HG03442 (cell line): ENCODE results near the gene ALDH1A2.
"Not testable (repeated sequence)": the region's sequence is repeated elsewhere in the genome, so short reads cannot be mapped to it uniquely, and the experiment has no call there.

ENCODE experiments used
- ATAC-seq: cut with Tn5 transposase; IDR thresholded peaks from one replicate; pipeline ENCODE4 v1.9.1; 2021; ENCODE audit warnings: mild to moderate bottlenecking, moderate library complexity; ENCODE audit not compliant: unreplicated experiment

The ALDH1A2 gene

GRCh38 chr15:58065445-58066041 lies at the start of gene ALDH1A2:
TSS of gene ALDH1A2 (minus strand) at chr15:58065711. CDS start at chr15:58065650, 61 bp downstream.
- ATAC-seq = no peak

GRCh38 chr15:58114812-58115211 lies 49.3 kb upstream of the ALDH1A2 start:
- no peak for ATAC-seq

- no peak for ATAC-seq
These were observed 48.9 kb upstream of the ALDH1A2 start for GRCh38 chr15:58114388-58114787.

- not testable (repeated sequence) for ATAC-seq
These were observed 47.8 kb upstream of the ALDH1A2 start for GRCh38 chr15:58113358-58113757.

- ATAC-seq = no peak
These were observed 46.2 kb upstream of the ALDH1A2 start for GRCh38 chr15:58111718-58112104.

- ATAC-seq = no peak
These were observed 45.6 kb upstream of the ALDH1A2 start for GRCh38 chr15:58110999-58111717.

GRCh38 chr15:58109419-58109818 lies 43.9 kb upstream of the ALDH1A2 start:
- ATAC-seq = no peak

GRCh38 chr15:58108117-58108516 lies 42.6 kb upstream of the ALDH1A2 start:
- no peak for ATAC-seq

- no peak for ATAC-seq
These were observed 38.0 kb upstream of the ALDH1A2 start for GRCh38 chr15:58103482-58103881.

- no peak for ATAC-seq
These were observed 31.1 kb upstream of the ALDH1A2 start for GRCh38 chr15:58096529-58097084.

- no peak for ATAC-seq
These were observed 29.9 kb upstream of the ALDH1A2 start for GRCh38 chr15:58095415-58095814.

- no peak for ATAC-seq
These were observed 22.4 kb upstream of the ALDH1A2 start for GRCh38 chr15:58087871-58088270.

GRCh38 chr15:58086491-58086890 lies 21.0 kb upstream of the ALDH1A2 start:
- ATAC-seq = no peak

GRCh38 chr15:58083526-58083925 lies 18.0 kb upstream of the ALDH1A2 start:
- ATAC-seq = no peak

- ATAC-seq = no peak
These were observed 16.4 kb upstream of the ALDH1A2 start for GRCh38 chr15:58081891-58082290.

- no peak for ATAC-seq
These were observed 15.9 kb upstream of the ALDH1A2 start for GRCh38 chr15:58081456-58081855.

- not testable (repeated sequence) for ATAC-seq
These were observed 15.4 kb upstream of the ALDH1A2 start for GRCh38 chr15:58080959-58081358.

- no peak for ATAC-seq
These were observed 14.9 kb upstream of the ALDH1A2 start for GRCh38 chr15:58080398-58080797.

GRCh38 chr15:58078591-58078990 lies 13.1 kb upstream of the ALDH1A2 start:
- no peak for ATAC-seq

GRCh38 chr15:58077427-58077826 lies 11.9 kb upstream of the ALDH1A2 start:
- ATAC-seq = no peak

- no peak for ATAC-seq
These were observed 8.9 kb upstream of the ALDH1A2 start for GRCh38 chr15:58074452-58074851.

- ATAC-seq = no peak
These were observed 5.4 kb upstream of the ALDH1A2 start for GRCh38 chr15:58070801-58071418.
